ENCODE measurements around the gene FOXRED2.

DNA sequence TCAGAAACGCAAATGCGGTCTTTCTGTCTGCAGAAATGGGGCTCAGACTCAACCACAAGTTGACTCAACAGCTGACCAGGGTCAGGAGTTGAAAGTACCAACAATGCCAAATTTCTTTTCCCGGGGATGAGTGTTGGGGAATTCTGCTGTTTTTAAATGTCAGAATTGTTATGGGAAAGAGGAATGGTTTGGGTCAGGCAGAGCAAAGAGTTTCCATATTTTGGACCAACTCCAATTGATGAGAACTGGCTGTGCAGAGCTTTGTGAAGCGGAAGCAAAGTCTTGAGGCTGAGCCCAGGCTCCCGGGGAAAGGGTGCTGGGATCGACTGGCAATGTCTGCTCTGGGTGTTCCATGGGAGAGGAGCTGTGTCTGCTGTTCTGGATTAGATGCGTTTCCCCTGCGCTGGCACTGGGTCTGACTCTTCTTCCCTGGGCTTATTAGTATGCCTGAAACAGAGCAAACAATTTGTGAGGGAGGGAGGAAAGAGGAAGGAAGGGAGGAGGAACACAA lies 61.6 kb downstream of the FOXRED2 start:
- TF ChIP-seq, protein P1, sequence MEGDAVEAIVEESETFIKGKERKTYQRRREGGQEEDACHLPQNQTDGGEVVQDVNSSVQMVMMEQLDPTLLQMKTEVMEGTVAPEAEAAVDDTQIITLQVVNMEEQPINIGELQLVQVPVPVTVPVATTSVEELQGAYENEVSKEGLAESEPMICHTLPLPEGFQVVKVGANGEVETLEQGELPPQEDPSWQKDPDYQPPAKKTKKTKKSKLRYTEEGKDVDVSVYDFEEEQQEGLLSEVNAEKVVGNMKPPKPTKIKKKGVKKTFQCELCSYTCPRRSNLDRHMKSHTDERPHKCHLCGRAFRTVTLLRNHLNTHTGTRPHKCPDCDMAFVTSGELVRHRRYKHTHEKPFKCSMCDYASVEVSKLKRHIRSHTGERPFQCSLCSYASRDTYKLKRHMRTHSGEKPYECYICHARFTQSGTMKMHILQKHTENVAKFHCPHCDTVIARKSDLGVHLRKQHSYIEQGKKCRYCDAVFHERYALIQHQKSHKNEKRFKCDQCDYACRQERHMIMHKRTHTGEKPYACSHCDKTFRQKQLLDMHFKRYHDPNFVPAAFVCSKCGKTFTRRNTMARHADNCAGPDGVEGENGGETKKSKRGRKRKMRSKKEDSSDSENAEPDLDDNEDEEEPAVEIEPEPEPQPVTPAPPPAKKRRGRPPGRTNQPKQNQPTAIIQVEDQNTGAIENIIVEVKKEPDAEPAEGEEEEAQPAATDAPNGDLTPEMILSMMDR (conservative IDR thresholded peaks at IDR 0.05; ENCODE audit: low read depth, low read length): no peak
- no peak for TF ChIP-seq EZH2 (IDR thresholded peaks at IDR 0.05; ENCODE audit: borderline replicate concordance, low read depth, low read length, poor library complexity, severe bottlenecking)
